HG02610 (cell line): Measurements from ENCODE around the gene INO80D.
"Not testable (repeated sequence)": the region's sequence is repeated elsewhere in the genome, so short reads cannot be mapped to it uniquely, and the experiment has no call there.

Experiments used
- ATAC-seq: cut with Tn5 transposase; IDR thresholded peaks from one replicate; pipeline ENCODE4 v1.9.1; 2021; ENCODE audit warnings: mild to moderate bottlenecking, moderate library complexity; ENCODE audit not compliant: unreplicated experiment

Gene INO80D

DNA sequence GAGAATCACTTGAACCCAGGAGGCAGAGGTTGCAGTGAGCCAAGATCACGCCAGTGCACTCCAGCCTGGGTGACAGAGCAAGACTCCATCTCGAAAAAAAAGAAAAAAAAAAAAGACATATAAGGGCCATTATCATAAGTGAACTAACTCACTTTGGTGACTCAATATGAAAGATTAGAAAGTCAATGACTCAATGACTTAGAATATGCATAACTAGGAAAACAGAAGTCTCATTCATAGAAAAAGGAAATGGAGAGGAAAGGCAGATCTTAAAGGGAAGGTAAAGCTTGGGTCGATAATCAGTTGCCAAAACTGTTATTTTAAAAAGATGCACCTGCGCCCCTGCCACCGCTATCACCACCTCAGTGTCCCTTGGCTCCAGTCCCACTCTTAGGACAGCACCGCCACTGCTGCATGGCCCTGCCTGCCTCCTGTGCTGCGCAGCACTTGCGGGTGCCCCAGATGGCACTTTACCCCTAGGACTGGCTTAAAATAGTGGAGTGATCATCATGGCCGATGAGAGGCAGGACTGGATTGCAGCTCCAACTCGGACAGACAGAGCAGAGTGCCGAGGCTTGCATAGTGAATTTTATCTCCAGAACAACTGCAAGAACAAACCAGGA lies 54.7 kb downstream of the INO80D start:
- peak; percentile 87 for ATAC-seq

DNA sequence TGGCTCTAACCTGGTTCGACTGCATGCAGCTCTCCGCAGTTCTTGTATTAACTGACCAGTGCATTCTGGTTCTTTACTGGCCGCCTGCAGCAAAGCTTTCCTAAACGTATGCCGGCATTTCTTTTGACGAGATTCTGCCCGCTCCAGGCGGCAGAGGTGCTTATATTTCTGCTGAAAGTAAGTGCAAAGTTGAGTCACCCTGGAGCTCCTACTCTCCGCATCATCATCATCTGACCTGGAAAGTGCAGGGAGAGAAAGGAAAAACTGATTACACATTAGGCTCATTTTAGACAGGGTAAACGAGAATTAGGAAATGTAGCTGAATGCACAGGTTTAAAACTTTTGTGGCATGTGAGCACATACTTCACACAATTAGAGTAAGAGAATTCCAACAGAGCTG lies 57.9 kb downstream of the INO80D start:
- ATAC-seq = no peak

DNA sequence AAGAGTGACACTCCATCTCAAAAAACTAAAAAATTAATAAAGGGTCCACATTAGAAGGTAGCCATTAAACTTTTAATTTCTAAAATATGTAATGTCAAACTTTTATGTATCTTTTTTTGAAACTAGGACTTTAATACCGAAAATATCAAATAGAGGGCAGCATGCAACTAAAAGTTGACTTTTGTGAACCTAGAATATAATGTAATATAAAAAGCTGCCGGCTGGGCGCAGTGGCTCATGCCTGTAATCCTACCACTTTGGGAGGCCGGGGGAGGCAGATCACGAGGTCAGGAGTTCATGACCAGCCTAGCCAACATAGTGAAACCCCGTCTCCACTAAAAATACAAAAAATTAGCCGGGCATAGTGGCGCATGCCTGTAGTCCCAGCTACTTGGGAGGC lies 62.8 kb downstream of the INO80D start:
- ATAC-seq = no peak

DNA sequence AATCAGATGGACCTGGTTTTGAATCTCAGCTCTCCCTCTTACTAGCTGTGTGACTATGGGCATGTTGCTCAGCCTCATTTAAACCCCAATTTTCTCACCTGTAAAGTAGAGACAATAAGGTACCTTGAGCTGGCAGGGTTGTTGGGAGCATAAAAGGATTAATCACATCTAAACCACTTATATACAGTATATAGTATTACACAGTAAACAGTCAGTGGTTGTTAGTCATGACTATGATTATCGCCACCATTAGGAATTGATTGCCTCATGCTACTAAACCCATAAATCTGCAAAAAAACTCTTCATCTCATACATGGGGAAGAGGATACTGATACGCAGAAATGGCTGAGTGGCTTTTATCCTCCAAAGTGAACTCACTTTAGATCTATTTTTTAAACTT lies 65.8 kb downstream of the INO80D start:
- no peak for ATAC-seq

DNA sequence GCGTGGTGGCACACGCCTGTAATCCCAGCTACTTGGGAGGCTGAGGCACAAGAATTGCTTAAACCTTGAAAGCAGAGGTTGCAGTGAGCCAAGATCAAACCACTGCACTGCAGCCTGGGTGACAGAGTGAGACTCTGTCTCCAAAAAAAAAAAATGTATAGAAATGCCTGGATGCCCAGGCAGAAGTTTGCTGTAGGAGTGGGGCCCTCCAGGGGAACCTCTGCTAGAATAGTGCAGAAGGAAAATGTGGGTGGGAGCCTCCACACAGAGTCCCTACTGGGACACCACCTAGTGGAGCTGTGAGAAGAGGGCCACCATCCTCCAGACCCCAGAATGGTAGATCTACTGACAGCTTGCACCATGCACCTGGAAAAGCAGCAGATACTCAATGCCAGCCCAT lies 70.2 kb downstream of the INO80D start:
- not testable (repeated sequence) for ATAC-seq

DNA sequence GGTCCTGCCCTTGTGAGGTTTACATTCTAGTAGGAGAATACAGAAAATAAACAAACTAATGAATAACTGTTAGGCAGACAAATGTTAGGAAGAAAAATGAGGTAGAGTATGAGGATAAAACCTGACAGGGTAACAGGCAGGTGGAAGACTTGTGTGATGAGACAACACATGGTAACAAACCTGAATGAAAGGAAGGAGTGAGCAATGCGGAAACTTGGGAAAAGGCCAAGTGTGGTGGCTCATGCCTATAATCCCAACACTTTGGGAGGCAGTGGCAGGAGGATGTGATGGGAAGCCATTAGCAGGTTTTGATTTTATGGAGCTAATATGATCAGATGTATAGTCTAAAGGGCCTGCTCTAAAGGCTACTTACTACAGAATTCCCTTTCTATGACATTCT lies 74.2 kb downstream of the INO80D start:
- ATAC-seq = no peak

DNA sequence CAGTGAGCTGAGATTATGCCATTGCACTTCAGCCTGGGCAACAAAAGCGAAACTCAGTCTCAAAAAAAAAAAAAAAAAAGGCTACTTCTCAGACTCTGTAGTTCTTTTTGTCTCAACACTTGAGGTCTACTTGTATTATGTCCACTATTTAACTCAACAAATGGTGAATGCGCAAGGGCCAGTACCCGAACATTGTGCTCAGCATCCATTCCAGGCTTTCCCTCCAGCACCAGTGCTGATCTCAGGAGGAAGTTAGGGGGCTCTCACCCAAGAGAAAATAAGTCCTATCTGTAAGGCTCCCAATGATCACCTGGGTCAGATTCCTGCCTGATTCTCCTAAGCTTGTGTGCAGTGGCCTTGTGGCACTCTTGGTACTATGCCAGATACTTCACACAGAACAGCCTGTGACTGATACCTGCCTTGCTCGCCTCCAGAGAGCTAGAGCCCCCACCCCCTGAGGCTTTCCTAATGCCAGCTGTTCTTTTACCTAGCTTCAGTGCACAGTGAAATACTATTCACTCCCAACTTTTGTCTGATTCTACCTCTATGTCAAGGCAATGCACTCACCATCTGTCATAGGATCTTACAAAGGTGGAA lies 74.9 kb downstream of the INO80D start:
- no peak for ATAC-seq

DNA sequence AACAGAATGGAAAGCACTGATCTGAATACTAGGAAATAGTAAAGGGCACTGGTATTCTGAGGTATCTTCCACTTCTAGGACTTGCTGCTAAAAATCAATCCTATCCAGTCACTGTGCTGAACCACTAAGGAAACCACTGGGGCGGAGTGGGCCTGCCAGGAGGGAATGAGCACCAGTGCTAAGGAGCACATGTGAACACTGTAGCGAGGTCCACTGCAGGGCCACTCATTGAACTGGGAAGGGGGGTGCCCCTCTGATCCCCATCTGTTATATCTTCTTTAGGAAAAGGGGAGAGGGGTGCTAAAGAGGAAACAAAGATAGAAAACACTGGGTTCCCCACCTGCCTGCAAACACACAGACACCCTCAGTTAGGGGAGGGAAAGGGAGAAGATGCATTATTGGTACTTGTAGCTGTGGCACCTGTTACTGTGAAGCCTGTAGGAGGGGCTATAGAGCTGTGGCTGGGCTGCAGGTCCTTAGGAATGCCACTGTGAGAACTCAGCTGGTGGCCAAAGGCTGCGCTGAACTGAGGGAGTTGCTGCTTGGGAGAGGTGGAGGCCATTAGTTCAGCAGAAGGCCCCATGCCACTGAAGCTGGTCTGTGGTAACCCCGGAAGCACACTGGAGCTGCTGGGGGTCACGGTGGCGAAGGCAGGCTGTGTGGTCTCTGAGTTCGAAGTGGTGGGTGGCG lies 81.8 kb downstream of the INO80D start:
- ATAC-seq = no peak

DNA sequence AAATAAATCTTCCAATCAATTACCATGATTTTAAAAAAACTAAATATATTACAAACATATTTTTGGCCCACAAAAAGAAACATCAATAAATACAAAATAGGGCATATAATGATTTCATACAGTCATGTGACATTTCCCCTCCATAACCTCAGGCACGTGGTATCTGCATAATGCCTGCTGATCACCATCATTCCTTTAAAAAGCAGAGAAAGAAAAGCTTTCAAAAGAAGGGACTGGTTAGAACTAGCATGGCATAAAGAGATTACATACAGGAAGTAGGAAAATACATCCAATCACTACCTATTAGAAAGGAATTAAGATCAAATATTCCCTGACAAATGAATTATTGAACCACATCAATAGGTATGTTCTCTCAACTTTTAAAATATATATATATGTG lies 83.5 kb downstream of the INO80D start:
- no peak for ATAC-seq

DNA sequence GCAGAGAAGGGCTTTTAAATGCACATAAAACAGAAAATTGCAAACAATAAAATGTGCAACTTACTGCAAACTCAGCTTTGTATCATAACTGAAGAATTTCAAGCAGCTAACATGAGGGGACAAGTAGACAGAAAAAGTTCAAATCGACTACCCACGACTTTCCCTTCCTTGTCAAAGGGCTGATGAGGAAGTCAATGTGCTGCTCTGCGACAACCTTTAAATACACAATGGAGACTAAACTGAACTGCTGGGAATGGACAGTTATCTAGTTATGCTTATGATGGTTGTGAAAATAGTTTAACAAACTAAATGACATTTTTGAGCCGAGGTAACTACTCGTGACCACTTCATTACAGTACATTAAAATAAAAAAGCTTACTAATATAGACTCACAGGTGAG lies 84.1 kb downstream of the INO80D start:
- ATAC-seq = no peak

DNA sequence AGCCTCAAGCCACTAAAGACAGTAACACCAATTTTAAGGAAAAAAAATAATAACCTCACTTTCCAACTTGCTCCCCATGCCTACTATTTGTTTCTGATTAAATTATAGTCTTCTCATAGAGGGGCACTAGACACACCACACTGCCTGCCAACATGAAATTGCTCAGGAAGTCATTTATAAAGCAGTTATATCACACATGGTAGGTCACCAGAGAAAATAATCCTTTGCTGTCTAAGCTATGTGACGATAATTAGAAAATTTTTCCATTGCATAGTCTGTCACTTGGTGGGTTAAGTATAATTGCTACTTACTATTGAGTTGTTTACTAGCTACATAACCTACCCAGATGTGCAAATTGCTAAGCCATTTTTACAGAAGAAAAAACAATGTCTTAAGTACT lies 85.2 kb downstream of the INO80D start:
- no peak for ATAC-seq

DNA sequence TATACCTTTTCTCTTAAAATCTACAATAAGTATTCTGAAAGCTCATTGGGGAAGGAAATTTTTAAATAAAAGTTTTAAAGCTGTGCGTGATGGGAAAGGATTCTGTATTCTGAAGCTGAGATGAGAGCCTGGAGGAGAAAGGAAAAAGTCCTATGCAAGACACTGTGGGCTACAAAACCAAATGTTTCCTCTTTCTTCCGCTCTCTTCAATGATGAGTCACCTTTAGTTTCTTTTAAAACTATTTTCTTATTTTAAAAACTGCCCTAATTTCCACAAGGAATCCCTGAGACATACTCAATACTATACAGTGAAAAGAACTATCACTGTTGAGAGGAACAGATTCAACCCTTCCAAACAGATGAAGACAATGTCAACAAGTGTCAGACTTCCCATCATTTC lies 87.4 kb downstream of the INO80D start:
- no peak for ATAC-seq

DNA sequence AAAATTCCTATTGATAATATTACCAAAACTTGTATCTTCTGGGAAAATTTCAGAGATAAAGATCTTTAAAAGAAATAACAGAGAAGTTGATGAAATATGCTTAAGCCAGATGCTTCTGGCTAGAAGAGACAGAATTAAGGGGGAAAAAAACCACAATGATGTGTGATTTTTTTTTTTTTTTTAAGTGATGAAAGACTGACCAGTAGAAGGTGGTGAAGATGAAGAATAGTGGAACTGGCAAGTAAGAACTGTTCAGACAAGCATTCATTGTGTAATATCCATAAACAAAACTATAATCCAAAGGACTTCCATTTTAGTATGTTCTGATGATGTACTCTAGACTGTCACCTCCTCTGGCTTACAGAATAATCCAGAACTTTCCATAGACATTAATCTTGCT lies 89.8 kb downstream of the INO80D start:
- no peak for ATAC-seq

DNA sequence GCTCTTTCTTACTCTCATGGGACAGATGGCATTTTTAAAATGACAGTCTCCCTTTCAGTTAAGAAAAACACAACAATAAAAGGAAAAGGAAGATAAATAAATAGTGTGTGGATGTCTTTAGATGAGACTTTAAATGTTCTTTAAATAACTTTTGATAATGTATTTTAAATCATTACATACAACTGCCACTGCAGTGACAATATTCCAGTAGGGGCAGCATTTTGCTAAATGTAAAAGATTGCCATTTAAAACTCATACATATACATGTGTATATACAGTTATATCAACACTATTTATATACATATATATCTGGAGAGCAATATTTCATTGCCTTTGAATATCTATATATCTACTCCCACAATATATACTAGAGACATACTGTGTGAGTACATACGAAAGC lies 90.7 kb downstream of the INO80D start:
- no peak for ATAC-seq

DNA sequence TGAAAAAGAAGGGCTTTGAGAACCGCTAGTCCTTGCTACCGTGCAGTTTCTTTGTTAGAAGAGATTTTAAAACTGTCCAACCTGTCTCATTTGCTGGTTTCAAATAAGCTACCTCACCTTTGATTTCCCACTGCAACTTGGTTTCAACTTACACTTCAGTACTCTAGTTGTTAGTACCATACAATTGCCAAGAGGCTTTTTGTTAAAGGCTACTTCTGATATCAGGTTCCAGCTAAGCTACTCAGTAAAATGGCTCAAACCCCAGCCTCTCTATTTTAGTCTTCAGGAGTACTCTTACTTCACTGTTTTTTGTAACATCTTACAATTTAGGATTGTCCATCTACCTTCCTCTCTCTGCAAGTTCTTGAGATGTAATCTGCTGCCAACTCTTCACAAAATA lies 91.6 kb downstream of the INO80D start:
- ATAC-seq = no peak

DNA sequence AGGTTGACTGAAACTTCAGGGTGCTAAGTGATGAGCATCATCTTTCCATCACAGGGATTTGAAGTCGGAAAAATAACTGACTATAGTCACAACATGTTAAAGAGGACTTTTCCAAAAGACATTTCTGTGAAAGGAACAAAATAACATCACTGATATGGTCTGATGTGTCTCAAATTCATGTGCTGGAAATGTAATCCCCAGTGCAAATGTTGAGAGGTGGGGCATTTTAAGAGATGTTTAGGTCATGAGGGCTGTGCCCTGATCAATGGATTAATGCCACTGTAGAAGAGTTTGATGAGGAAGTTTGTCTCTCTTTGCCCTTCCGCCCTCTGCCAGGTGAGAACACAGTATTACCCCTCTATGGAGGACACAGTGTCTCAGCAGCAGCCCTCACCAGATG lies 95.9 kb downstream of the INO80D start:
- ATAC-seq = no peak

DNA sequence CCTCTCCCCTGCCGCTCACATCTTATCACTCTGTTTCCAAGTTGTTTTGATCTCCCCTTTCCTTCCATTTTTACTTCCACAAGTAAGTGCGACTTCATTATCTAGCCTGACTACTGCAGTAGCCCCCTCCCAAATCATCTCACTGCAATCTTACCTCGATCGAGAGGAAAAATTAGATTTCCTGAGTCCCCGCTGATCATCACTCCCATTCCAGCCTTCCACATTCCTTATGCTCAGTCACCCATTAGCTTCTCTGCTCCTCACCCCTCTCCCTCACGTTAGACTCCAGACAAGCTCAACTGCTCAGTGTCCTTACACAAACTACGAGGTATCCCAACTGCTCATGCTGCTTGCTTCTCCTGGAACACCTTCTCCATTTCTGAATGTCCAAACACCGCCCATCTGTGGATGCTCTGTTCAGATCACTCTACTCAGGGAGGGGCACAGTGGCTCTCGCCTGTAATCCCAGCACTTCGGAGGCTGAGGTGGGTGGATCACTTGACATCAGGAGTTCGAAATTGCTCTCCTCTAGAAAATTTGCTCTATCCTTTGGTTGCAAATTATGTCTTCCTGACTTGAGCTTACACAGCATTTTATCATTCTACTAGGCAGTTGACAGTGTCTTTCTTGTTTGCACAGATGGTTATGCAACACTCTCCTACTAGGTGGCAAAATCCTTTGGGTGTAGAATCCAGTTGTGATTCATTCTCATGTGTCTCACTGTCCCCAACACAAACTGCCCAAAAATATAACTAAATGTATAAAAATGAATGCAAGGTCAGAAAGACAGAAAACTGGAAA lies 96.5 kb downstream of the INO80D start:
- no peak for ATAC-seq

DNA sequence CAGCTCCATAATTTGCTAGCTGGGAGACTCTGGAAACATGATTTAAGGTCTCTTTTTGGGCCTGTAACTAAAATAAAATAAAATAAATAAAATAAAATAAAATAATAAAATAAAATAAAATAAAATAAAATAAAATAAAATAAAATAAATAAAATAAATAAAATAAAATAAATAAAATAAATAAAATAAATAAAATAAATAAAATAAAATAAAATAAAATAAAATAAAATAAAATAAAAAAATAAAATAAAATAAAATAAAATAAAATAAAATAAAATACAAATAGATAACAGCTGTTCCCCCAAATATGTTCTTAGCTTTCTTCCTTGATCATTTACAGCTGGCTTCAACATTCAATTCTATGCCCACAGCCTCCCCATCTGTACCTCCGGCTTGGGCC lies 97.3 kb downstream of the INO80D start:
- ATAC-seq = not testable (repeated sequence)

DNA sequence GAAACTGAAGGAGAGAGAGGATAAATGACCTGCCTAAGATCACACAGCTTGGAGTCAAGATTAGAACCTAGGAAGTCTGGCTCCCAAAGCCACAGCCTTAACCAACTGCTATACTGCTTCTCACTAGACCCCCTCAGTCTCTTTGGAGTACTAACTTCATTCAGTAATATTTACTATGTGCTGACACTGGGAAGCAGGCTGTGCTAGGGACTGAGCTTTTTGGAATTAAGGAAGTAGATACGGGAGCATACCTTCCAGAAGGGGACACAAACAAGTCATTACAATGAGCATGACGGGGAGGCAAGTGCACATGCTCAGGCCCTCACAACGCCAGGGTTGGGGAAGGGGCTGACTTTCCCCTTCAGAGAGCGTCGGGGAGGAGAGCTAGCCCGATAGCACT lies 97.7 kb downstream of the INO80D start:
- no peak for ATAC-seq

DNA sequence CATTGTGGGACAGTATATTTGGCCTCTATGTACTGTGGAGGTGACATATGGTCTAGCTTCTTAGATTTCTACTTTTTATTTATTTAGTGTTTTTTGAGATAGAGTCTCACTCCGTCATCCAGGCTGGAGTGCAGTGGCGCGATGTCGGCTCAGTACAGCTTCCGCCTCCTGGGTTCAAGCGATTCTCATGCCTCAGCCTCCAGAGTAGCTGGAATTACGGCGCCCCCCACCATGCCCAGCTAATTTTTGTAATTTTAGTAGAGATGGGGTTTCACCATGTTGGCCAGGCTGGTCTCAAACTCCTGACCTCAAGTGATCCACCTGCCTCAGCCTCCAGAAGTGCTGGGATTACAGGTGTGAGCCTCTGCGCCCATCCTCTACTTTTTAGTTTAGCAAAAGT lies 99.6 kb downstream of the INO80D start:
- ATAC-seq = not testable (repeated sequence)

DNA sequence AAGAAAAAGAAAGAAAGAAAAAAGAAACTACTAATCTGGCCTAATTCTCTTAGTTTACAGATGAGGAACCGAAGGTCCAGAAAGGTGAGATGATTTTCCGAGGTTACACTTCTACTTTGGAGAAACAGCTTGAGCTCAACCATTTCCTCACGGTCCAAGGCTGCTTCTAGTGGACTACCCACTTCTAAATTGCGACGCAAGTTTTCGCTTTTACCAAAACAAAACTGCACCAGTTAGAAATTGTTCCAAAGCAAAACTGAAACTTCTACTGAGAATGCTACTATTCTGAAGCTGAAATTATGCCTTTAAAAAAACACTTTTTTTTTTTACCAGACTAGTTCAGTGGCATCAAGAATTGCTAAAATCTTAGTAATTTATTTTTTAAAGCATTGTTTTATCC lies 101.6 kb downstream of the INO80D start:
- ATAC-seq = peak; percentile 52
